Caki2 (cell line): Measurements from ENCODE around the gene MX1. TPM values are rescaled to one million over a fixed set of nuclear protein-coding genes. Genes with fewer than 3 reads are reported as not detected.

Experiments
- DNase-seq: peaks from one replicate; pipeline ENCODE4 v3.0.0-alpha.2; 2015; ENCODE audit warnings: low read depth
- in situ Hi-C: cut with HindIII; loops from 2 replicates; pipeline ENCODE4 v1.10.0; 2016; ENCODE audit warnings: low sequenced_read_pairs, low pct_unique_long_range_greater_than_20kb, mixed read lengths
- total RNA-seq: library from RNA; depleted of rRNA; stranded (reverse); fragments of >200 nt; shearing (Covaris generic); gene quantifications from 2 replicates; pipeline ENCODE4 v1.2.3, GENCODE V29; 2014; ENCODE audit warnings: low replicate concordance

MX1 gene
- total RNA-seq, 1 experiment from 2014 or later: 4.8 TPM

GRCh38 chr21:41477641-41478318 lies 51.7 kb downstream of the MX1 start:
- in situ Hi-C loops: no loop called here
- DNase-seq: no peak

- DNase-seq: no peak
Observed at GRCh38 chr21:41478319-41479177, 52.5 kb downstream of the MX1 start.

GRCh38 chr21:41479686-41480085 lies 53.6 kb downstream of the MX1 start:
- in situ Hi-C loops: no loop called here
- DNase-seq: no peak

More at GRCh38 chr21:41478319-41479177, 52.5 kb downstream of the MX1 start:
- in situ Hi-C loops: no loop called here

GRCh38 chr21:41480086-41480690 lies 54.1 kb downstream of the MX1 start:
- no peak for DNase-seq
- in situ Hi-C loops: no loop called here

- no peak for DNase-seq
- in situ Hi-C loops: no loop called here
Observed at GRCh38 chr21:41481191-41481590, 55.2 kb downstream of the MX1 start.

GRCh38 chr21:41482301-41482700 lies 56.3 kb downstream of the MX1 start:
- in situ Hi-C loops: no loop called here
- no peak for DNase-seq

GRCh38 chr21:41482980-41483379 lies 56.9 kb downstream of the MX1 start:
- DNase-seq: no peak
- in situ Hi-C loops: no loop called here

GRCh38 chr21:41483415-41483814 lies 57.4 kb downstream of the MX1 start:
- in situ Hi-C loops: no loop called here
- DNase-seq: no peak

- in situ Hi-C loops: no loop called here
- DNase-seq: no peak
Observed at GRCh38 chr21:41483973-41484372, 57.9 kb downstream of the MX1 start.

- DNase-seq: no peak
- in situ Hi-C loops: no loop called here
Observed at GRCh38 chr21:41487082-41487481, 61.0 kb downstream of the MX1 start.

- in situ Hi-C loops: no loop called here
- DNase-seq: no peak
Observed at GRCh38 chr21:41488080-41488479, 62.0 kb downstream of the MX1 start.

- no peak for DNase-seq
- in situ Hi-C loops: no loop called here
Observed at GRCh38 chr21:41489329-41489728, 63.3 kb downstream of the MX1 start.

GRCh38 chr21:41490330-41490729 lies 64.3 kb downstream of the MX1 start:
- DNase-seq: no peak
- in situ Hi-C loops: no loop called here

GRCh38 chr21:41491412-41491811 lies 65.4 kb downstream of the MX1 start:
- DNase-seq: no peak
- in situ Hi-C loops: no loop called here

- in situ Hi-C loops: no loop called here
- DNase-seq: no peak
Observed at GRCh38 chr21:41494242-41494641, 68.2 kb downstream of the MX1 start.

- in situ Hi-C loops: no loop called here
- no peak for DNase-seq
Observed at GRCh38 chr21:41497008-41497407, 71.0 kb downstream of the MX1 start.

GRCh38 chr21:41497788-41498187 lies 71.7 kb downstream of the MX1 start:
- in situ Hi-C loops: no loop called here
- no peak for DNase-seq

GRCh38 chr21:41499920-41500319 lies 73.9 kb downstream of the MX1 start:
- no peak for DNase-seq
- in situ Hi-C loops: no loop called here

- no peak for DNase-seq
- in situ Hi-C loops: no loop called here
Observed at GRCh38 chr21:41500363-41500762, 74.3 kb downstream of the MX1 start.
